ENCODE data around the gene RHOT2. TPM values are rescaled to one million over a fixed set of nuclear protein-coding genes. Genes with fewer than 3 reads are reported as not detected.

RHOT2 gene
- total and polyA plus RNA-seq, 2 experiments from 2014 or later: 129 to 163 TPM

GRCh38 chr16:626787-627453 lies 41.0 kb upstream of the RHOT2 start (continued):
- TF ChIP-seq, protein P1, sequence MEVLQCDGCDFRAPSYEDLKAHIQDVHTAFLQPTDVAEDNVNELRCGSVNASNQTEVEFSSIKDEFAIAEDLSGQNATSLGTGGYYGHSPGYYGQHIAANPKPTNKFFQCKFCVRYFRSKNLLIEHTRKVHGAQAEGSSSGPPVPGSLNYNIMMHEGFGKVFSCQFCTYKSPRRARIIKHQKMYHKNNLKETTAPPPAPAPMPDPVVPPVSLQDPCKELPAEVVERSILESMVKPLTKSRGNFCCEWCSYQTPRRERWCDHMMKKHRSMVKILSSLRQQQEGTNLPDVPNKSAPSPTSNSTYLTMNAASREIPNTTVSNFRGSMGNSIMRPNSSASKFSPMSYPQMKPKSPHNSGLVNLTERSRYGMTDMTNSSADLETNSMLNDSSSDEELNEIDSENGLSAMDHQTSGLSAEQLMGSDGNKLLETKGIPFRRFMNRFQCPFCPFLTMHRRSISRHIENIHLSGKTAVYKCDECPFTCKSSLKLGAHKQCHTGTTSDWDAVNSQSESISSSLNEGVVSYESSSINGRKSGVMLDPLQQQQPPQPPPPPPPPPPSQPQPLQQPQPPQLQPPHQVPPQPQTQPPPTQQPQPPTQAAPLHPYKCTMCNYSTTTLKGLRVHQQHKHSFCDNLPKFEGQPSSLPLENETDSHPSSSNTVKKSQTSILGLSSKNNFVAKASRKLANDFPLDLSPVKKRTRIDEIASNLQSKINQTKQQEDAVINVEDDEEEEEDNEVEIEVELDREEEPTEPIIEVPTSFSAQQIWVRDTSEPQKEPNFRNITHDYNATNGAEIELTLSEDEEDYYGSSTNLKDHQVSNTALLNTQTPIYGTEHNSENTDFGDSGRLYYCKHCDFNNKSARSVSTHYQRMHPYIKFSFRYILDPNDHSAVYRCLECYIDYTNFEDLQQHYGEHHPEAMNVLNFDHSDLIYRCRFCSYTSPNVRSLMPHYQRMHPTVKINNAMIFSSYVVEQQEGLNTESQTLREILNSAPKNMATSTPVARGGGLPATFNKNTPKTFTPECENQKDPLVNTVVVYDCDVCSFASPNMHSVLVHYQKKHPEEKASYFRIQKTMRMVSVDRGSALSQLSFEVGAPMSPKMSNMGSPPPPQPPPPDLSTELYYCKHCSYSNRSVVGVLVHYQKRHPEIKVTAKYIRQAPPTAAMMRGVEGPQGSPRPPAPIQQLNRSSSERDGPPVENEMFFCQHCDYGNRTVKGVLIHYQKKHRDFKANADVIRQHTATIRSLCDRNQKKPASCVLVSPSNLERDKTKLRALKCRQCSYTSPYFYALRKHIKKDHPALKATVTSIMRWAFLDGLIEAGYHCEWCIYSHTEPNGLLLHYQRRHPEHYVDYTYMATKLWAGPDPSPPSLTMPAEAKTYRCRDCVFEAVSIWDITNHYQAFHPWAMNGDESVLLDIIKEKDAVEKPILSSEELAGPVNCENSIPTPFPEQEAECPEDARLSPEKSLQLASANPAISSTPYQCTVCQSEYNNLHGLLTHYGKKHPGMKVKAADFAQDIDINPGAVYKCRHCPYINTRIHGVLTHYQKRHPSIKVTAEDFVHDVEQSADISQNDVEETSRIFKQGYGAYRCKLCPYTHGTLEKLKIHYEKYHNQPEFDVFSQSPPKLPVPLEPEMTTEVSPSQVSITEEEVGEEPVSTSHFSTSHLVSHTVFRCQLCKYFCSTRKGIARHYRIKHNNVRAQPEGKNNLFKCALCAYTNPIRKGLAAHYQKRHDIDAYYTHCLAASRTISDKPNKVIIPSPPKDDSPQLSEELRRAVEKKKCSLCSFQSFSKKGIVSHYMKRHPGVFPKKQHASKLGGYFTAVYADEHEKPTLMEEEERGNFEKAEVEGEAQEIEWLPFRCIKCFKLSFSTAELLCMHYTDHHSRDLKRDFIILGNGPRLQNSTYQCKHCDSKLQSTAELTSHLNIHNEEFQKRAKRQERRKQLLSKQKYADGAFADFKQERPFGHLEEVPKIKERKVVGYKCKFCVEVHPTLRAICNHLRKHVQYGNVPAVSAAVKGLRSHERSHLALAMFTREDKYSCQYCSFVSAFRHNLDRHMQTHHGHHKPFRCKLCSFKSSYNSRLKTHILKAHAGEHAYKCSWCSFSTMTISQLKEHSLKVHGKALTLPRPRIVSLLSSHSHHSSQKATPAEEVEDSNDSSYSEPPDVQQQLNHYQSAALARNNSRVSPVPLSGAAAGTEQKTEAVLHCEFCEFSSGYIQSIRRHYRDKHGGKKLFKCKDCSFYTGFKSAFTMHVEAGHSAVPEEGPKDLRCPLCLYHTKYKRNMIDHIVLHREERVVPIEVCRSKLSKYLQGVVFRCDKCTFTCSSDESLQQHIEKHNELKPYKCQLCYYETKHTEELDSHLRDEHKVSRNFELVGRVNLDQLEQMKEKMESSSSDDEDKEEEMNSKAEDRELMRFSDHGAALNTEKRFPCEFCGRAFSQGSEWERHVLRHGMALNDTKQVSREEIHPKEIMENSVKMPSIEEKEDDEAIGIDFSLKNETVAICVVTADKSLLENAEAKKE (CRISPR knock-in tag; IDR thresholded peaks at IDR 0.05): no peak
- TF ChIP-seq JUNB (IDR thresholded peaks at IDR 0.05; ENCODE audit: unreplicated experiment) (no peak), EZH2 (IDR thresholded peaks at IDR 0.05; ENCODE audit: low read depth, unreplicated experiment) (no peak), ZNF114 (CRISPR knock-in tag; IDR thresholded peaks at IDR 0.05) (no peak)

GRCh38 chr16:627454-628239 lies 40.3 kb upstream of the RHOT2 start:
- no peak overlapping the region for H3K4me2 ChIP-seq
- no peaks in the 10 kb centered on the region for H3K9me2 ChIP-seq (ENCODE audit: insufficient read depth)
- no peaks in the 10 kb centered on the region for H3K27me3 ChIP-seq (ENCODE audit: insufficient read depth)
- ATAC-seq (no peak), DNase-seq (ENCODE audit: low spot score) (no peak)
- no peak overlapping the region for H3K4me3 ChIP-seq
- peaks cover 21% of the 10 kb centered on the region for H3K4me1 ChIP-seq (ENCODE audit: insufficient read depth)
- no peaks in the 10 kb centered on the region for H3K36me3 ChIP-seq (ENCODE audit: insufficient read depth)
- peaks cover 14% of the 10 kb centered on the region for H3F3A ChIP-seq (replicated peaks; ENCODE audit: low read depth)
- no peaks in the 10 kb centered on the region; the same call in 1 of the 2 replicates for H3K79me2 ChIP-seq (replicated peaks; ENCODE audit: insufficient read depth)
- no peak overlapping the region for H3K4me3 Mint-ChIP-seq
- peaks cover 7% of the 10 kb centered on the region; the same call in 1 of the 2 replicates for H4K20me1 ChIP-seq (replicated peaks; ENCODE audit: insufficient read depth)
- peaks cover 28% of the 10 kb centered on the region for H3K4me1 Mint-ChIP-seq
- H3K27ac Mint-ChIP-seq: no peak overlapping the region
- TF ChIP-seq JUNB (IDR thresholded peaks at IDR 0.05; ENCODE audit: unreplicated experiment): no peak
- no peak for TF ChIP-seq CTCF (conservative IDR thresholded peaks at IDR 0.05; ENCODE audit: low read depth in 2 of 2)
- TF ChIP-seq ZNF331 (CRISPR knock-in tag; IDR thresholded peaks at IDR 0.05; ENCODE audit: low read depth): no peak
- no peak for TF ChIP-seq NANOG (IDR thresholded peaks at IDR 0.05; ENCODE audit: borderline replicate concordance)
- TF ChIP-seq, protein P2, sequence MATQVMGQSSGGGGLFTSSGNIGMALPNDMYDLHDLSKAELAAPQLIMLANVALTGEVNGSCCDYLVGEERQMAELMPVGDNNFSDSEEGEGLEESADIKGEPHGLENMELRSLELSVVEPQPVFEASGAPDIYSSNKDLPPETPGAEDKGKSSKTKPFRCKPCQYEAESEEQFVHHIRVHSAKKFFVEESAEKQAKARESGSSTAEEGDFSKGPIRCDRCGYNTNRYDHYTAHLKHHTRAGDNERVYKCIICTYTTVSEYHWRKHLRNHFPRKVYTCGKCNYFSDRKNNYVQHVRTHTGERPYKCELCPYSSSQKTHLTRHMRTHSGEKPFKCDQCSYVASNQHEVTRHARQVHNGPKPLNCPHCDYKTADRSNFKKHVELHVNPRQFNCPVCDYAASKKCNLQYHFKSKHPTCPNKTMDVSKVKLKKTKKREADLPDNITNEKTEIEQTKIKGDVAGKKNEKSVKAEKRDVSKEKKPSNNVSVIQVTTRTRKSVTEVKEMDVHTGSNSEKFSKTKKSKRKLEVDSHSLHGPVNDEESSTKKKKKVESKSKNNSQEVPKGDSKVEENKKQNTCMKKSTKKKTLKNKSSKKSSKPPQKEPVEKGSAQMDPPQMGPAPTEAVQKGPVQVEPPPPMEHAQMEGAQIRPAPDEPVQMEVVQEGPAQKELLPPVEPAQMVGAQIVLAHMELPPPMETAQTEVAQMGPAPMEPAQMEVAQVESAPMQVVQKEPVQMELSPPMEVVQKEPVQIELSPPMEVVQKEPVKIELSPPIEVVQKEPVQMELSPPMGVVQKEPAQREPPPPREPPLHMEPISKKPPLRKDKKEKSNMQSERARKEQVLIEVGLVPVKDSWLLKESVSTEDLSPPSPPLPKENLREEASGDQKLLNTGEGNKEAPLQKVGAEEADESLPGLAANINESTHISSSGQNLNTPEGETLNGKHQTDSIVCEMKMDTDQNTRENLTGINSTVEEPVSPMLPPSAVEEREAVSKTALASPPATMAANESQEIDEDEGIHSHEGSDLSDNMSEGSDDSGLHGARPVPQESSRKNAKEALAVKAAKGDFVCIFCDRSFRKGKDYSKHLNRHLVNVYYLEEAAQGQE (IDR thresholded peaks at IDR 0.05; ENCODE audit: unreplicated experiment): no peak
- TF ChIP-seq STAT1 (IDR thresholded peaks at IDR 0.05; ENCODE audit: unreplicated experiment): no peak
- TF ChIP-seq EZH2 (IDR thresholded peaks at IDR 0.05; ENCODE audit: low read depth, unreplicated experiment): no peak
- H3K9me3 Mint-ChIP-seq: no peaks in the 10 kb centered on the region
- no peaks in the 10 kb centered on the region; the same call in 2 of the 3 replicates for H3K36me3 Mint-ChIP-seq (ENCODE audit: low read depth)
- no peak overlapping the region for H2AFZ ChIP-seq
- H3K27ac ChIP-seq (ENCODE audit: low read depth): no peak overlapping the region
- H3K27me3 Mint-ChIP-seq (ENCODE audit: insufficient read depth, low read depth, poor library complexity): peaks cover 16% of the 10 kb centered on the region
